SK-N-SH (cell line): ENCODE data around the gene PDE11A.

Experiments used
- EP300 ChIP-seq, 2 experiments: IDR thresholded peaks; 2 replicates each; pipeline versions ENCODE4 v1.4.0 to v1.6.1; 2012; ENCODE audit warnings: borderline replicate concordance in 1 of 2, low read depth in 1 of 2, low read length in 1 of 2
- RCOR1 ChIP-seq: fragments of 150-350 bp; IDR thresholded peaks from 2 replicates; pipeline ENCODE4 v1.6.1; 2017; ENCODE audit warnings: antibody characterized with exemption, low read length
- SIN3A ChIP-seq: IDR thresholded peaks from 2 replicates; pipeline ENCODE4 v1.6.1; 2012; ENCODE audit warnings: low read depth, mild to moderate bottlenecking, low read length, moderate library complexity, borderline replicate concordance
- TF ChIP-seq, protein P1 (sequence below): fragments of 200-600 bp; sonication (generic); IDR thresholded peaks from 2 replicates; pipeline ENCODE4 v1.6.1; 2017; ENCODE audit warnings: antibody characterized with exemption, mild to moderate bottlenecking, moderate library complexity

DNA sequence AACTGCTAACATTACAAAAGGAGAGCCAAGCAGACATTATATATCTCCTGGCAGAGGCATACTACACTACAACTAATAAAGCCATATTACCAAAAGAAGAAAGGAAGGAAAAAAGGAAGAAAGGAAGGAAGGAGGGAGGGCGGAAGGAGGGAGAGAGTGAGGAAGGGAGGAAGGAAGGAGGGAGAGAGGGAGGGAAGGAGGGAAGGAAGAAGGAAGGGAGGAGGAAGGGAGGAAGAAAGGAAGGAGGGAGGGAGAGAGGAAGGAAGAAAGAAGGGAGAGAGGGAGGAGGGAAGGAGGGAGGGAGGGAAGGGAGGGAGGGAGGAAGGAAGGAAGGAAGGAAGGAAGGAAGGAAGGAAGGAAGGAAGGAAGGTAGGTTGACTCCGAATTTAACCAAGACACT is 133.4 kb downstream of the PDE11A start:
- TF ChIP-seq EP300 (IDR thresholded peaks at IDR 0.05; ENCODE audit: borderline replicate concordance in 1 of 2, low read depth in 1 of 2, low read length in 1 of 2) (no peak), SIN3A (no peak), RCOR1 (no peak)
- TF ChIP-seq, protein P1, sequence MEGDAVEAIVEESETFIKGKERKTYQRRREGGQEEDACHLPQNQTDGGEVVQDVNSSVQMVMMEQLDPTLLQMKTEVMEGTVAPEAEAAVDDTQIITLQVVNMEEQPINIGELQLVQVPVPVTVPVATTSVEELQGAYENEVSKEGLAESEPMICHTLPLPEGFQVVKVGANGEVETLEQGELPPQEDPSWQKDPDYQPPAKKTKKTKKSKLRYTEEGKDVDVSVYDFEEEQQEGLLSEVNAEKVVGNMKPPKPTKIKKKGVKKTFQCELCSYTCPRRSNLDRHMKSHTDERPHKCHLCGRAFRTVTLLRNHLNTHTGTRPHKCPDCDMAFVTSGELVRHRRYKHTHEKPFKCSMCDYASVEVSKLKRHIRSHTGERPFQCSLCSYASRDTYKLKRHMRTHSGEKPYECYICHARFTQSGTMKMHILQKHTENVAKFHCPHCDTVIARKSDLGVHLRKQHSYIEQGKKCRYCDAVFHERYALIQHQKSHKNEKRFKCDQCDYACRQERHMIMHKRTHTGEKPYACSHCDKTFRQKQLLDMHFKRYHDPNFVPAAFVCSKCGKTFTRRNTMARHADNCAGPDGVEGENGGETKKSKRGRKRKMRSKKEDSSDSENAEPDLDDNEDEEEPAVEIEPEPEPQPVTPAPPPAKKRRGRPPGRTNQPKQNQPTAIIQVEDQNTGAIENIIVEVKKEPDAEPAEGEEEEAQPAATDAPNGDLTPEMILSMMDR = no peak
